Measurements from ENCODE around the gene RASL12. TPM values are rescaled to one million over a fixed set of nuclear protein-coding genes. Genes with fewer than 3 reads are reported as not detected.
A peak's percentile ranks its signal among the peaks of the same experiment; 100 is the strongest.

Gene RASL12
- total RNA-seq, 1 donor from 2014 or later: 15.1 TPM

- no peak overlapping the region for H3K9ac ChIP-seq (ENCODE audit: low read depth in 1 of 3, low read length in 3 of 3)
- no peak overlapping the region for H3K4me3 ChIP-seq (ENCODE audit: low read length in 3 of 3)
- H3K27me3 ChIP-seq (ENCODE audit: control insufficient read depth in 3 of 3, insufficient read depth in 3 of 3, low read length in 3 of 3): no peaks in the 10 kb centered on the region
- peaks cover 5 to 34% (median 19%) of the 10 kb centered on the region in 3 donors for H3K36me3 ChIP-seq (ENCODE audit: control insufficient read depth in 3 of 3, insufficient read depth in 3 of 3, low read length in 3 of 3)
- no peaks in the 10 kb centered on the region for H3K9me3 ChIP-seq (ENCODE audit: control insufficient read depth in 3 of 3, low read length in 3 of 3)
- peaks cover 8 to 27% (median 24%) of the 10 kb centered on the region in 3 donors for H3K4me1 ChIP-seq (ENCODE audit: control insufficient read depth in 3 of 3, insufficient read depth in 3 of 3, low read length in 3 of 3)
- no peak overlapping the region for H3K27ac ChIP-seq (ENCODE audit: low read depth, low read length)
Measured at GRCh38 chr15:65058394-65059368, 9.1 kb downstream of the RASL12 start.

- Histone ChIP-seq H3K4me1 (ENCODE audit: control insufficient read depth in 3 of 3, insufficient read depth in 3 of 3, low read length in 3 of 3) (peaks cover 8 to 24% (median 24%) of the 10 kb centered on the region in 3 donors), H3K27me3 (ENCODE audit: control insufficient read depth in 3 of 3, insufficient read depth in 3 of 3, low read length in 3 of 3) (no peaks in the 10 kb centered on the region), H3K9ac (ENCODE audit: low read depth in 1 of 3, low read length in 3 of 3) (no peak overlapping the region), H3K4me3 (ENCODE audit: low read length in 3 of 3) (no peak overlapping the region), H3K27ac (ENCODE audit: low read depth, low read length) (no peak overlapping the region), H3K9me3 (ENCODE audit: control insufficient read depth in 3 of 3, low read length in 3 of 3) (no peaks in the 10 kb centered on the region), H3K36me3 (ENCODE audit: control insufficient read depth in 3 of 3, insufficient read depth in 3 of 3, low read length in 3 of 3) (peaks cover 5 to 39% (median 19%) of the 10 kb centered on the region in 3 donors)
Measured at GRCh38 chr15:65057549-65057940, 10.2 kb downstream of the RASL12 start.

DNA sequence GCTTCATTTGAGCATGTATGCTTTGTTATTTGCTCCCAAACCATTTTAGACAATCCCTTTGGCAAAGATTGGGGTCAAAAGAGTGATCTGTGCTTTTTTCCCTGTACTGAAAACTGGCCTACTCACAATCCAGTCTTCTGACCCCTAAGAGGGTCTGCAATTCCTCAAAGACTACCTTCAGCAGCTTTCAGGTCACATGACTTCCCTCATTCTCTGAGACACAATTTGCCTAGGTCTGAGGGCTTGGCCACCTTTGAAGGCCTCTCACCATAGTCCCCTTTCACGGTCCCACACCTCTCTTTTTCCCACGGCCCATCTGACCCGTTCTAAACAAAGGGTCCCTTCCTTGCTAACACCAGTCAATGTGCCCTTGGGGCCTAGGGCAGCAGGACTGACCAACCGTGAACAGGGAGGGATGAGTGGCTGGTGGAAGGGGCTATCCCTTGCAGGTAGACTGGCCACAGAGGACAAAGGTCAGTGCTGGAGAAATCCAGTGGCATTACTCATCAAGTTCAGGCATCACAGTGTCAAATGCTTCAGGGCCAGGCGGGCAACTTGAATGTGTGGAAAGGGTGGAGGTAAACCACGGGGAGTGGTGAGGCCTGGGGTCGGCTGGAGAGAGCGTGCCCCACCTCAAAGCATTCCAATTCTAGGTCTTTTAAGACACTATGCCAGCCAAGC is 10.8 kb downstream of the RASL12 start:
- Histone ChIP-seq H3K4me3 (ENCODE audit: low read length in 3 of 3) (no peak overlapping the region), H3K9ac (ENCODE audit: low read depth in 1 of 3, low read length in 3 of 3) (no peak overlapping the region), H3K36me3 (ENCODE audit: control insufficient read depth in 3 of 3, insufficient read depth in 3 of 3, low read length in 3 of 3) (peaks cover 5 to 39% (median 19%) of the 10 kb centered on the region in 3 donors), H3K27me3 (ENCODE audit: control insufficient read depth in 3 of 3, insufficient read depth in 3 of 3, low read length in 3 of 3) (no peaks in the 10 kb centered on the region), H3K27ac (ENCODE audit: low read depth, low read length) (no peak overlapping the region), H3K4me1 (ENCODE audit: control insufficient read depth in 3 of 3, insufficient read depth in 3 of 3, low read length in 3 of 3) (peaks cover 8 to 24% (median 21%) of the 10 kb centered on the region in 3 donors), H3K9me3 (ENCODE audit: control insufficient read depth in 3 of 3, low read length in 3 of 3) (no peaks in the 10 kb centered on the region)

GRCh38 chr15:65056106-65056505 is 11.7 kb downstream of the RASL12 start:
- H3K27me3 ChIP-seq (ENCODE audit: control insufficient read depth in 3 of 3, insufficient read depth in 3 of 3, low read length in 3 of 3): no peaks in the 10 kb centered on the region
- H3K4me3 ChIP-seq (ENCODE audit: low read length in 3 of 3): no peak overlapping the region
- peaks cover 8 to 22% (median 18%) of the 10 kb centered on the region in 3 donors for H3K4me1 ChIP-seq (ENCODE audit: control insufficient read depth in 3 of 3, insufficient read depth in 3 of 3, low read length in 3 of 3)
- peaks cover 5 to 40% (median 19%) of the 10 kb centered on the region in 3 donors for H3K36me3 ChIP-seq (ENCODE audit: control insufficient read depth in 3 of 3, insufficient read depth in 3 of 3, low read length in 3 of 3)
- H3K9ac ChIP-seq (ENCODE audit: low read depth in 1 of 3, low read length in 3 of 3): peak overlapping the region in 1 of 3 donors; percentile 33
- no peaks in the 10 kb centered on the region for H3K9me3 ChIP-seq (ENCODE audit: control insufficient read depth in 3 of 3, low read length in 3 of 3)
- no peak overlapping the region for H3K27ac ChIP-seq (ENCODE audit: low read depth, low read length)

- no peak overlapping the region for H3K4me3 ChIP-seq (ENCODE audit: low read length in 3 of 3)
- H3K9me3 ChIP-seq (ENCODE audit: control insufficient read depth in 3 of 3, low read length in 3 of 3): no peaks in the 10 kb centered on the region
- no peaks in the 10 kb centered on the region for H3K27me3 ChIP-seq (ENCODE audit: control insufficient read depth in 3 of 3, insufficient read depth in 3 of 3, low read length in 3 of 3)
- peaks cover 5 to 40% (median 19%) of the 10 kb centered on the region in 3 donors for H3K36me3 ChIP-seq (ENCODE audit: control insufficient read depth in 3 of 3, insufficient read depth in 3 of 3, low read length in 3 of 3)
- H3K4me1 ChIP-seq (ENCODE audit: control insufficient read depth in 3 of 3, insufficient read depth in 3 of 3, low read length in 3 of 3): peaks cover 8 to 19% (median 16%) of the 10 kb centered on the region in 3 donors
- H3K27ac ChIP-seq (ENCODE audit: low read depth, low read length): no peak overlapping the region
- no peak overlapping the region for H3K9ac ChIP-seq (ENCODE audit: low read depth in 1 of 3, low read length in 3 of 3)
Measured at GRCh38 chr15:65055201-65055870, 12.5 kb downstream of the RASL12 start.

DNA sequence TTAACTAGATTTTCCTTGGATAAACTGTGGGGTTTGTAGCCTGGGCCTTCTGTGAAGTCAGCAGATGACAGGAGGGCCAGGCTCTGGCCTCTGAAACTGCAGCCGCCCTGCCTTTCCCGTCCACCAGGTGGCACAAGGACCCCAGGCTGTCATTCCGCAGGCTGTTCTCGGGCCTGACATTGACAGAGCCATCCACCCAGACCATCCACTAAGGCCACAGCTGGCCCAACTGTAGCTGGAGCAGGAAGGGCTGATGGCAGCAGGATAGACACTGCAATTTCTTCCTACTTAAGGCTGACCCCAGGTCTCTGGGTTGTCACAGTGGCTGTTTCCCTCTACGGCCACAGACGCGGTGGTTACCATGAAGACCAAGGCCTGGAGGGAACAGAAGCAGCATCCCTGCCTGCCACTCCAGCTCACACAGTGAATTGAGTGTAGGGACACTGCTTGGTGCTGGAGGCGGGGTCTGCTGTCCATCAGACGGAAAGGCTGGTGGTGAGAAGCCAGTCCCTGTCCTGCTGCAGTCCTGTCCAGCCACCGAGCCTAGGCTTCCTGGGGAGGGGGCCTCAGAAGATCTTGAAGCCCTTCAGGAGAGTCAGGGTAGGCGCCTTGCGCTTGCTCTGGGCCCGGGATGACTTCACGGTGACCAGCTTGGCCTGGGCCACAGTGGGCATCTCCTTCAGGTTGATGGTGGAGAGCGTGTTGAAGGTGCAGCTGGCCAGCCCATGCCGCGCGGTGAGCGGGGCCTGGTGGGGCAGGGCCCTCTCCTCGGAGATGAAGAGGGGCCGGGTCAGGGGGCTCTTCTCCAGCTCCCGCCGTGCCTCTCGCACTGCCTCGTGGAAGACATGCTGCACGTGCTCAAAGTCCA is 13.2 kb downstream of the RASL12 start:
- no peak overlapping the region for H3K27ac ChIP-seq (ENCODE audit: low read depth, low read length)
- no peaks in the 10 kb centered on the region for H3K9me3 ChIP-seq (ENCODE audit: control insufficient read depth in 3 of 3, low read length in 3 of 3)
- H3K27me3 ChIP-seq (ENCODE audit: control insufficient read depth in 3 of 3, insufficient read depth in 3 of 3, low read length in 3 of 3): no peaks in the 10 kb centered on the region
- peaks cover 5 to 40% (median 19%) of the 10 kb centered on the region in 3 donors for H3K36me3 ChIP-seq (ENCODE audit: control insufficient read depth in 3 of 3, insufficient read depth in 3 of 3, low read length in 3 of 3)
- peaks cover 10 to 24% (median 19%) of the 10 kb centered on the region in 3 donors for H3K4me1 ChIP-seq (ENCODE audit: control insufficient read depth in 3 of 3, insufficient read depth in 3 of 3, low read length in 3 of 3)
- H3K9ac ChIP-seq (ENCODE audit: low read depth in 1 of 3, low read length in 3 of 3): peak overlapping the region in 1 of 3 donors; percentile 60
- H3K4me3 ChIP-seq (ENCODE audit: low read length in 3 of 3): peak overlapping the region in 1 of 3 donors; percentile 29

- no peaks in the 10 kb centered on the region for H3K9me3 ChIP-seq (ENCODE audit: control insufficient read depth in 3 of 3, low read length in 3 of 3)
- H3K4me1 ChIP-seq (ENCODE audit: control insufficient read depth in 3 of 3, insufficient read depth in 3 of 3, low read length in 3 of 3): peaks cover 14 to 26% (median 19%) of the 10 kb centered on the region in 3 donors
- H3K9ac ChIP-seq (ENCODE audit: low read depth in 1 of 3, low read length in 3 of 3): no peak overlapping the region
- peaks cover 0 to 27% (median 10%) of the 10 kb centered on the region in 3 donors for H3K36me3 ChIP-seq (ENCODE audit: control insufficient read depth in 3 of 3, insufficient read depth in 3 of 3, low read length in 3 of 3)
- H3K27me3 ChIP-seq (ENCODE audit: control insufficient read depth in 3 of 3, insufficient read depth in 3 of 3, low read length in 3 of 3): no peaks in the 10 kb centered on the region
- no peak overlapping the region for H3K4me3 ChIP-seq (ENCODE audit: low read length in 3 of 3)
- no peak overlapping the region for H3K27ac ChIP-seq (ENCODE audit: low read depth, low read length)
Measured at GRCh38 chr15:65052956-65053355, 14.8 kb downstream of the RASL12 start.

DNA sequence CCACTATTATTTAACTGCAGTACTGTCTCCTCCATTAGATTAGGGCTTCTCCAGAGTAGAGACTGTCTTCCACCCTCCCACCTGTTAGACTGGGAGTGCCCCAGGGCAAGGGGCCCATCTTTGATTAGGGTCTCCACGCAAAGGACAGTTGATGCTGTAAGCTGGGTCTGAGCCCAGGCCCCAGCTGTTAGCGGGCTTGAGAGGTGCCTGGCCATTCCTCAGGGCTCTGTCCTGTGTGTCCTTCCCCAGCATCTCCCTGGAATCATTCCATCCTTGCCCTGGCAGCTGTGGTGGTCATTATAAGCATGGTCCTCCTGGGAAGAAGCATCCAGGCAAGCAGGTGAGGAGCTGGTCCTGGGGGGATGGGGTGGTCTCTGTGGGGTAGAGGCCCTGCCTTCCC is 16.5 kb downstream of the RASL12 start:
- H3K4me3 ChIP-seq (ENCODE audit: low read length in 3 of 3): no peak overlapping the region
- H3K4me1 ChIP-seq (ENCODE audit: control insufficient read depth in 3 of 3, insufficient read depth in 3 of 3, low read length in 3 of 3): peaks cover 14 to 22% (median 14%) of the 10 kb centered on the region in 3 donors
- no peak overlapping the region for H3K27ac ChIP-seq (ENCODE audit: low read depth, low read length)
- no peak overlapping the region for H3K9ac ChIP-seq (ENCODE audit: low read depth in 1 of 3, low read length in 3 of 3)
- H3K9me3 ChIP-seq (ENCODE audit: control insufficient read depth in 3 of 3, low read length in 3 of 3): no peaks in the 10 kb centered on the region
- no peaks in the 10 kb centered on the region for H3K27me3 ChIP-seq (ENCODE audit: control insufficient read depth in 3 of 3, insufficient read depth in 3 of 3, low read length in 3 of 3)
- H3K36me3 ChIP-seq (ENCODE audit: control insufficient read depth in 3 of 3, insufficient read depth in 3 of 3, low read length in 3 of 3): peaks cover 0 to 18% (median 10%) of the 10 kb centered on the region in 3 donors

DNA sequence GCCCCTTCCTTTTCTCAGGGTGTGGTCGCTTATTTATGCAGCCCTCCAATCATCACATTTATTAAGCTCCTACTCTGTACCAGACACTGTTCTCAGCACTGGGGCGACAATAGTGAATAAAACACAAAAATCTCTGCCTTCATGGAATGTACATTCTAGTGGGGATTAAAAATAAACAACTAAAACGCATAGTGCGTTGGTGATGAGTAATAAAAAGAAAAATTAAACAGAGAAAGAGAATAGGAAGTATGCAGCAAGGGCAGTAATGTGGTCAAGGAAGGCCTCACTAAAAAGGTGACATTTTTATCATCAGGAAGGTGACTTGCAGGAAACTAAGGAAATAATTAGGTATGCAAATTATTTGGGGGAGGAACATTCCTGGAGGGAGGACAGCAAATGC is 17.5 kb downstream of the RASL12 start:
- Histone ChIP-seq H3K27me3 (ENCODE audit: control insufficient read depth in 3 of 3, insufficient read depth in 3 of 3, low read length in 3 of 3) (no peaks in the 10 kb centered on the region), H3K27ac (ENCODE audit: low read depth, low read length) (no peak overlapping the region), H3K4me3 (ENCODE audit: low read length in 3 of 3) (no peak overlapping the region), H3K9ac (ENCODE audit: low read depth in 1 of 3, low read length in 3 of 3) (no peak overlapping the region), H3K4me1 (ENCODE audit: control insufficient read depth in 3 of 3, insufficient read depth in 3 of 3, low read length in 3 of 3) (peaks cover 12 to 18% (median 15%) of the 10 kb centered on the region in 3 donors), H3K36me3 (ENCODE audit: control insufficient read depth in 3 of 3, insufficient read depth in 3 of 3, low read length in 3 of 3) (peaks cover 0 to 14% (median 4%) of the 10 kb centered on the region in 3 donors), H3K9me3 (ENCODE audit: control insufficient read depth in 3 of 3, low read length in 3 of 3) (no peaks in the 10 kb centered on the region)
